A549 (cell line): ENCODE results near the gene TRIM9.

ENCODE experiments used
- CHD2 ChIP-seq: fragments of 150-350 bp; IDR thresholded peaks from 2 replicates; pipeline ENCODE4 v1.6.1; 2014; ENCODE audit warnings: low read length; ENCODE audit not compliant: partially characterized antibody
- FOSL2 ChIP-seq, 2 experiments: fragments of 450-650 bp in 1 of 2; fragments of >200 bp in 1 of 2; sonication (Bioruptor Twin) in 1 of 2; formaldehyde crosslinking; IDR thresholded peaks; 2 replicates each; pipeline versions ENCODE4 v1.5.0 to v1.6.1; 2016 to 2020; ENCODE audit warnings: mild to moderate bottlenecking in 1 of 2, moderate library complexity in 1 of 2
- JUN ChIP-seq, 2 experiments: fragments of >200 bp; sonication (Bioruptor Twin); formaldehyde crosslinking; IDR thresholded peaks; 2 replicates in 1 of 2; 3 replicates in 1 of 2; pipeline ENCODE4 v1.6.1; 2016 to 2017
- JUNB ChIP-seq: fragments of >200 bp; sonication (Bioruptor Twin); formaldehyde crosslinking; IDR thresholded peaks from 2 replicates; pipeline ENCODE4 v1.6.1; 2016
- MYC ChIP-seq: IDR thresholded peaks from 2 replicates; pipeline ENCODE4 v1.6.1; 2012; ENCODE audit warnings: mild to moderate bottlenecking, inconsistent platforms, low read length, improper control_type of control experiment, borderline replicate concordance
- POLR2A ChIP-seq: IDR thresholded peaks from 2 replicates; pipeline ENCODE4 v1.6.1; 2012; ENCODE audit warnings: mild to moderate bottlenecking, low read length
- RCOR1 ChIP-seq: fragments of 150-350 bp; IDR thresholded peaks from 2 replicates; pipeline ENCODE4 v1.6.1; 2014; ENCODE audit warnings: antibody characterized with exemption, low read length, low read depth
- RNF2 ChIP-seq: fragments of 200-600 bp; sonication (generic); IDR thresholded peaks from 2 replicates; pipeline ENCODE4 v1.6.1; 2016; ENCODE audit warnings: low read depth, mild to moderate bottlenecking, antibody characterized with exemption, moderate library complexity, borderline replicate concordance
- TF ChIP-seq, protein P1 (sequence below): fragments of >200 bp; sonication (Bioruptor Twin); formaldehyde crosslinking; IDR thresholded peaks from 3 replicates; pipeline ENCODE4 v1.5.1; 2016

DNA sequence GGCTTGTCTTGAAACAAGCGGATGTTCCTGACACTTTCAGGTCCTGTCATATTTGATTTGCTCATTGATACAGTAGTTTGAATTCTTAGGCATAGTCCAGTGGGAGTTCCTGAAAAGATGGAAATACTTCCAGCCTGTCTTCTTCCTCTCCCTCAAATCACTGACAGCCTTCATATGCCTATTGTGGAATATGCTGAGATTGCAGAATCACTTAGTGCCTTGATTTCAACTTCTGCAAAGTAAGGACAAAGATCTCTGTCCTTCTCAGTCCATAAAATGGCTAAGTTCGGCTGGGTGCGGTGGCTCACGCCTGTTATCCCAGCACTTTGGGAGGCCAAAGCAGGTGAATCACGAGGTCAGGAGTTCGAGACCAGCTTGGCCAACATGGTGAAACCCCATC, 143.9 kb downstream of the TRIM9 start:
- TF ChIP-seq, protein P1, sequence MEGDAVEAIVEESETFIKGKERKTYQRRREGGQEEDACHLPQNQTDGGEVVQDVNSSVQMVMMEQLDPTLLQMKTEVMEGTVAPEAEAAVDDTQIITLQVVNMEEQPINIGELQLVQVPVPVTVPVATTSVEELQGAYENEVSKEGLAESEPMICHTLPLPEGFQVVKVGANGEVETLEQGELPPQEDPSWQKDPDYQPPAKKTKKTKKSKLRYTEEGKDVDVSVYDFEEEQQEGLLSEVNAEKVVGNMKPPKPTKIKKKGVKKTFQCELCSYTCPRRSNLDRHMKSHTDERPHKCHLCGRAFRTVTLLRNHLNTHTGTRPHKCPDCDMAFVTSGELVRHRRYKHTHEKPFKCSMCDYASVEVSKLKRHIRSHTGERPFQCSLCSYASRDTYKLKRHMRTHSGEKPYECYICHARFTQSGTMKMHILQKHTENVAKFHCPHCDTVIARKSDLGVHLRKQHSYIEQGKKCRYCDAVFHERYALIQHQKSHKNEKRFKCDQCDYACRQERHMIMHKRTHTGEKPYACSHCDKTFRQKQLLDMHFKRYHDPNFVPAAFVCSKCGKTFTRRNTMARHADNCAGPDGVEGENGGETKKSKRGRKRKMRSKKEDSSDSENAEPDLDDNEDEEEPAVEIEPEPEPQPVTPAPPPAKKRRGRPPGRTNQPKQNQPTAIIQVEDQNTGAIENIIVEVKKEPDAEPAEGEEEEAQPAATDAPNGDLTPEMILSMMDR, result no peak
- no peak for TF ChIP-seq POLR2A
- no peak for TF ChIP-seq JUN (IDR thresholded peaks at IDR 0.05)
- no peak for TF ChIP-seq FOSL2 (IDR thresholded peaks at IDR 0.05)
- TF ChIP-seq FOSL2 (CRISPR knock-in tag; IDR thresholded peaks at IDR 0.05), result no peak
- TF ChIP-seq RCOR1, result no peak
- TF ChIP-seq MYC, result no peak
- no peak for TF ChIP-seq JUNB
- TF ChIP-seq RNF2, result no peak
- no peak for TF ChIP-seq CHD2
